Psoas muscle (tissue), 8 donors: ENCODE results near the gene GRK3. TPM values are rescaled to one million over a fixed set of nuclear protein-coding genes. Genes with fewer than 3 reads are reported as not detected.

Source experiments
- ATAC-seq, 4 donors: fragments of 200-7000 bp; cut with Tn5 transposase; one replicate each; pipeline ENCODE4 v1.9.1; 2020; ENCODE audit warnings: moderate library complexity in 3 of 4, mild to moderate bottlenecking in 2 of 4
- DNase-seq, 2 donors: peaks; one replicate each; pipeline ENCODE4 v3.0.0-alpha.2; 2020
- H3K27ac ChIP-seq: fragments of 200-600 bp; one replicate; pipeline ENCODE4 v1.8.0; 2022
- H3K27me3 ChIP-seq, 3 donors: fragments of 200-600 bp in 1 of 3; one replicate each; pipeline versions ENCODE4 v1.6.1 to v1.8.0; 2013 to 2022; ENCODE audit warnings: low read length in 2 of 3, mild to moderate bottlenecking in 2 of 3, moderate library complexity in 1 of 3; ENCODE audit not compliant: insufficient read depth in 3 of 3
- H3K36me3 ChIP-seq, 2 donors: fragments of 200-600 bp in 1 of 2; one replicate each; pipeline versions ENCODE4 v1.6.1 to v1.8.0; 2013 to 2022; ENCODE audit warnings: low read depth in 1 of 2, mild to moderate bottlenecking in 1 of 2, moderate library complexity in 1 of 2; ENCODE audit not compliant: insufficient read depth in 1 of 2
- H3K4me1 ChIP-seq: fragments of 200-600 bp; one replicate; pipeline ENCODE4 v1.8.0; 2022
- H3K4me3 ChIP-seq: fragments of 200-600 bp; one replicate; pipeline ENCODE4 v1.8.0; 2022; ENCODE audit warnings: mild to moderate bottlenecking
- H3K9me3 ChIP-seq: fragments of 200-600 bp; one replicate; pipeline ENCODE4 v1.8.0; 2022
- WGBS, 3 donors: extraction: QIAGEN DNeasy Blood & Tissue Kit; methylation state at CpG; one replicate each; pipeline versions ENCODE4 v1.1.6 to v1.1.7; 2013; 5-methylcytosine and 5-hydroxymethylcytosine counted together
- intact Hi-C, 2 donors: fragments of 100-400 bp; cut with DNase I; formaldehyde crosslinking; loops; one replicate each; pipeline versions ENCODE4 v1.11.0 to v1.14.2; 2022
- polyA plus RNA-seq, 3 donors: library from polyadenylated mRNA; stranded (reverse); fragments of 200-250 nt; gene quantifications; one replicate each; pipeline ENCODE4 v1.2.3, GENCODE V29; 2013
- total RNA-seq, 4 donors: library from RNA; stranded (reverse); fragmentation: NEBNext Ultra II Directional in 2 of 4; extraction: Animal tissue kit (Norgen Biotek cat#: 25700) in 2 of 4; gene quantifications; one replicate each; pipeline versions ENCODE4 v1.2.1 to v1.2.4, GENCODE V29; 2021 to 2023
- TF ChIP-seq, protein P1 (sequence below): fragments of 200-600 bp; IDR thresholded peaks from one replicate; pipeline ENCODE4 v1.8.0; 2022; ENCODE audit warnings: antibody characterized with exemption
- donor health status: healthy with polysubstance abuse.
- donor health status: DM: no; HTN: no; CAD: no; lungs with moderate emphysema.
- donor health status: Bipolar disorder and iron deficiency.
- donor health status: healthy.
- donor health status: DM: yes; HTN: yes; CAD: no.
- donor health status: DM: no; HTN: no; CAD: no.
- donor health status: DM: no; HTN: no; CAD: no.
- donor health status: DM: yes; HTN: yes; CAD: no.

The GRK3 gene
- total and polyA plus RNA-seq, 7 donors, result 0.17 to 2.0 (median 1.3) TPM

DNA sequence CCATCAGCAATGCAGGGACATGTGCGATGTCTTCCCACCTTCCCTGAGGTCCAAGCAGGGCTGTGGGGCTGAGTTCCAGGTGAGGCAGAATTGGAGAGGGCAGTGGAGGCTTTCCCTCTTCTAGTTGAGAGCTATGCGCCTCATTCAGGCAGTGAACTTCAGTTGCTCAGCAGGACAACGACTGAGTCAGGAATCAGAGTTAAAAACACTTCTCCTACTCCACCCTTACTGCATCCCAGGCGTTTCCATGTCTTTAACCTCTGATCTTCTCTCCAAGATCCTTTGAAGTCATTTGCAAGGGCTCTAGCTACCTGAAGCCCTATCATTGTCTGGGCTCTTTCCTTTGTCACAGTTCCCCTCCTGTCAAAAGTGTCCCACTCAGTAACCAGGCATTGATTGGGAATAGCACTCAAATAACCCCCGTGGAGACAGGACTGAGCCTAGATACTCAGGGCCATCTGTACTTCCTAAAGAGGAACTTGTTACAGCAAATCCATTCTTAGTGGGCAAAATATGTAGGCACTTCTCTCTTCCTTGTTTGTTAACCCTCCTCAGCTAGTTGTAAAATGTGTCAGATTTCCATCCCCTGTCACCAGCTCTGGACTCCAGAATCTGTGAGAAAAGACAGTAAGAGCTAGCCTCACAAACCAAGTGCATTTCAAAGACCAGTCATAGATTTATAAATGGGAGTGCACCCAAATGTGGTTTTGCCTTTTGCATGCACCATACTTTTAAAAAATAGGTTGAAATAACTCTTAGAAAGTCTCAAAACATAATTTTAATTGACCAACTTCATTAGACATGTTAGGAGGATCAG, 105.0 kb downstream of the GRK3 start:
- no peaks in the 10 kb centered on the region for H3K27me3 ChIP-seq
- no peak overlapping the region for H3K27ac ChIP-seq
- H3K9me3 ChIP-seq, result no peaks in the 10 kb centered on the region
- intact Hi-C loops, result loop anchor here in 1 of 2 donors (10.0 kb wide), 1 partner anchor 105 kb away; the partner anchor contains the start of gene GRK3
- DNase-seq (no peak), ATAC-seq (no peak)
- H3K36me3 ChIP-seq, result no peaks in the 10 kb centered on the region
- H3K4me3 ChIP-seq, result no peak overlapping the region
- WGBS, 3 donors, result 80 to 84% (median 81%) methylated on average over 5 of the region's 5 CpGs
- TF ChIP-seq, protein P1, sequence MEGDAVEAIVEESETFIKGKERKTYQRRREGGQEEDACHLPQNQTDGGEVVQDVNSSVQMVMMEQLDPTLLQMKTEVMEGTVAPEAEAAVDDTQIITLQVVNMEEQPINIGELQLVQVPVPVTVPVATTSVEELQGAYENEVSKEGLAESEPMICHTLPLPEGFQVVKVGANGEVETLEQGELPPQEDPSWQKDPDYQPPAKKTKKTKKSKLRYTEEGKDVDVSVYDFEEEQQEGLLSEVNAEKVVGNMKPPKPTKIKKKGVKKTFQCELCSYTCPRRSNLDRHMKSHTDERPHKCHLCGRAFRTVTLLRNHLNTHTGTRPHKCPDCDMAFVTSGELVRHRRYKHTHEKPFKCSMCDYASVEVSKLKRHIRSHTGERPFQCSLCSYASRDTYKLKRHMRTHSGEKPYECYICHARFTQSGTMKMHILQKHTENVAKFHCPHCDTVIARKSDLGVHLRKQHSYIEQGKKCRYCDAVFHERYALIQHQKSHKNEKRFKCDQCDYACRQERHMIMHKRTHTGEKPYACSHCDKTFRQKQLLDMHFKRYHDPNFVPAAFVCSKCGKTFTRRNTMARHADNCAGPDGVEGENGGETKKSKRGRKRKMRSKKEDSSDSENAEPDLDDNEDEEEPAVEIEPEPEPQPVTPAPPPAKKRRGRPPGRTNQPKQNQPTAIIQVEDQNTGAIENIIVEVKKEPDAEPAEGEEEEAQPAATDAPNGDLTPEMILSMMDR, result no peak
- no peaks in the 10 kb centered on the region for H3K4me1 ChIP-seq

DNA sequence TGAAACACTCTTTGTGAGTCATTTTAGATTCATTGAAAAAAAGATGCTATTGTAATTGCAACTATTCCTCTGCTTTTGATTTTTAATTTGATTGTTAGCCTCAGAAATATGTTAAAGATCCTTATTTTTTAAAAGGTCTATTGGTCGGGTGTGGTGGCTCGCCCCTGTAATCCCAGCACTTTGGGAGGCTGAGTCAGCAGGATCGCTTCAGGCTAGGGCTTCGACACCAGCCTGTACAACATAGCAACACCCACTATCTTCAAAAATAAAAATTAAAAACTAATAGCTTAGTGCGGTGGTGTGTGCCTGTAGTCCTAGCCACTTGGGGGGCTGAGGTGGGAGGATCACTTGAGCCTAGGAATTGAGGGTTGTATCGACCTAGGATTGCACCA, 105.6 kb downstream of the GRK3 start:
- 94 to 97% (median 96%) methylated on average over 6 of the region's 6 CpGs for WGBS, 3 donors
- ATAC-seq, result no peak
- TF ChIP-seq, protein P1, result no peak
- H3K4me3 ChIP-seq, result no peak overlapping the region
- H3K27me3 ChIP-seq, result no peaks in the 10 kb centered on the region
- H3K9me3 ChIP-seq, result no peaks in the 10 kb centered on the region
- DNase-seq, result no peak
- intact Hi-C loops, result loop anchor here in 1 of 2 donors (10.0 kb wide), 1 partner anchor 105 kb away; the partner anchor contains the start of gene GRK3
- H3K36me3 ChIP-seq, result no peaks in the 10 kb centered on the region
- no peaks in the 10 kb centered on the region for H3K4me1 ChIP-seq
- H3K27ac ChIP-seq, result no peak overlapping the region

DNA sequence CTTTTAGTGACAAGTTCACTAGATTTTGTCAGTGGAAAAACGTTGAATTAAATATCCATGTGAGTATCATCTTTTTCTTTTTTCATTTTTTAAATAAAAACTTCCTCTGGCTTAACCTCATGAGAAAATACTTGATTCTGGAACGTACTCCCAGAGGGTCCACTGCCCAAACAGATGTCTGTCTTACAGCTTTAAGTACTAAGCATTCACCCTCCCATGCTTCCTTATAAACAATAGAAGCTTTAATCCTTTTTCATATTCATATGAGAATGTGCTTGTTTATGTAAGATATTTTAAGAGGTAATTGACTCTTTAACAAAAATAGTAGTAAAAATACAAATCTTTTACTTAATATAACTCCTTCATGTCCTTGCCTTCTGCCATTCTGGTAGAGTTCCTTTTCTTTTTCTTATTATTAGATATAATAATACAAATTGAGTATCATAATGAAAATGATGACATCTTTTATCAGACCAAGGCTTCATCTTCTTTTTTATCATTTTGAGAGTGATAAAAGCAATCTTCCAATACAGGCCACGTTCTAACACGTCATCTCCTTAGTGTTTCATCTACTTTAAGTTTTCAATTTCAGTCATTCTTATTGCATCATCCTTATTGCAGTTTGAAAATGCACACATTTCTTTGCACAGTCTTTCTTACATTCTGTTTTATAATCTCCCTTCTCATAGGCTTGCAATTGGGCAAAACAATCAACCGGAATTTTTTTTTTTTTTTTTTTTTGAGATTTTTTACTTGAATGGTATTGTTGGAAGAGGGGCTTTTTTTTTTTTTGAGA, 108.0 kb downstream of the GRK3 start:
- Histone ChIP-seq H3K4me1 (no peaks in the 10 kb centered on the region), H3K27ac (no peak overlapping the region), H3K9me3 (no peaks in the 10 kb centered on the region), H3K27me3 (no peaks in the 10 kb centered on the region), H3K36me3 (no peaks in the 10 kb centered on the region), H3K4me3 (no peak overlapping the region)
- intact Hi-C loops, result loop anchor here in 1 of 2 donors (10.0 kb wide), 1 partner anchor 108 kb away; the partner anchor contains the start of gene GRK3
- WGBS, 3 donors, result 73 to 80% (median 74%) methylated on average over 5 of the region's 5 CpGs
- no peak for DNase-seq
- TF ChIP-seq, protein P1, result no peak
- no peak for ATAC-seq

DNA sequence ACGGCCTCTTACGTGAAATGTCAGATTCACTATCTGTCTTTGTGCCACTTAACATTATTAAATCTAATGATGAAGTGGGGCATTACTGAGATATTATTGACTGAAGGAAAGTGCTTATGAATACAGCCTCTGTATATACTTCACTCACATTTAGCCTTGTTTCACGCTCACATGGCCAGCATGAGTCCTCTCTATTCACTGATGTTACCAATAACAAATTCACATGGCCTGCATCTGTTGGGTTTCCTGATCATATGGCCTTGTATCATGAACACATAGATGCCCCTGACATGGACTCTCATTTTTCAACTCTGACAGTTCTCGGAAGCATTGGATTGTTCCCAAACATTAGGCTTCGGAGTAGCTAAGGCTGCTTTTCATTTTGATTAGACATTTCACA, 109.2 kb downstream of the GRK3 start:
- no peak overlapping the region for H3K4me3 ChIP-seq
- intact Hi-C loops, result loop anchor here in 1 of 2 donors (10.0 kb wide), 1 partner anchor 109 kb away; the partner anchor contains the start of gene GRK3
- H3K9me3 ChIP-seq, result no peaks in the 10 kb centered on the region
- H3K27ac ChIP-seq, result no peak overlapping the region
- TF ChIP-seq, protein P1, result no peak
- no peaks in the 10 kb centered on the region for H3K27me3 ChIP-seq
- no peak for DNase-seq
- WGBS, 3 donors, result 95 to 97% (median 96%) methylated on average over 5 of the region's 5 CpGs
- no peaks in the 10 kb centered on the region for H3K36me3 ChIP-seq
- ATAC-seq, result no peak
- H3K4me1 ChIP-seq, result no peaks in the 10 kb centered on the region
